Right kidney (tissue), 1 donor: ENCODE measurements around the gene DRC7.
"Not testable (repeated sequence)": the region's sequence is repeated elsewhere in the genome, so short reads cannot be mapped to it uniquely, and the experiment has no call there.

ENCODE experiments used
- DNase-seq: peaks from one replicate; pipeline ENCODE4 v3.0.0-alpha.2; 2016

The DRC7 gene

GRCh38 chr16:57734925-57735754 lies 40.5 kb downstream of the DRC7 start:
- peak; percentile 97 for DNase-seq

DNA sequence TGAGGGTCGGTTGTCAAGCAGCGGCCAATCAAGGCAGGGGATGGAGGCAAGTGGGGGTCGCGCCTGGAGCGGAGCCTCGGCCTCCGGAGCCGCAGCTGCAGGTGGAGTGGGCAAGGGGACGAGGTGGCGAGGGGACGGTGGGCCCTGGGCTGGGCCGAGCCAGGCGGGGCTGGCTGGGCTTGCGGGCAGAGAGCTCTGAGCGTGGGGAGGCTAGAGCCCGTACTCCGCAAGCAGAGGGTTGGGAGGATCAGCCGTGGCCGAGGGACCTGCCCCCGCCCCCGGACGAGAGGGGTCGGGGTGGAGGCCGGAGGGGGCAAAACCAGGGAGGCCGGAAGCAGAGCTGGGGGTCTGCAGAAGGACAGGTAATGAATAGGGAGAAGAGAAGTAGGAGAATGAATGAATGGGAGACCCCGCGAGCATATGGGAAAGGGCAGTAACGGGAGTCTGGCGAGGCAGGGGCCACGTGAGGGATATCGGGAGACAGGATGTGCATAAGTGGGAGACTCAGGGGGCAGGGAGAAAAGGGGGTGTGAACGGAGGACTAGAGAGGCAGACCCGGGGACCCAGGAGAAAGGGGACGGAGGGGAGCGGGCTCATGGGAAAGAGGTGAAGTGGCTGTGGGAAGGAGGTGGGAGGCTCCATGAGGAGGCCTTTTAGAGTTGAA lies 41.3 kb downstream of the DRC7 start, which contains the start of gene KATNB1:
KATNB1 (plus strand) TSS at position 16 of the 664 bp plus-strand sequence. CDS start 1,474 bp downstream, outside the sequence.
- DNase-seq = no peak

GRCh38 chr16:57736419-57737351 lies 42.1 kb downstream of the DRC7 start:
- DNase-seq = peak; percentile 69

GRCh38 chr16:57738844-57739243 lies 44.2 kb downstream of the DRC7 start:
- DNase-seq = no peak

- DNase-seq = no peak
These were observed 45.3 kb downstream of the DRC7 start for GRCh38 chr16:57739756-57740422.

DNA sequence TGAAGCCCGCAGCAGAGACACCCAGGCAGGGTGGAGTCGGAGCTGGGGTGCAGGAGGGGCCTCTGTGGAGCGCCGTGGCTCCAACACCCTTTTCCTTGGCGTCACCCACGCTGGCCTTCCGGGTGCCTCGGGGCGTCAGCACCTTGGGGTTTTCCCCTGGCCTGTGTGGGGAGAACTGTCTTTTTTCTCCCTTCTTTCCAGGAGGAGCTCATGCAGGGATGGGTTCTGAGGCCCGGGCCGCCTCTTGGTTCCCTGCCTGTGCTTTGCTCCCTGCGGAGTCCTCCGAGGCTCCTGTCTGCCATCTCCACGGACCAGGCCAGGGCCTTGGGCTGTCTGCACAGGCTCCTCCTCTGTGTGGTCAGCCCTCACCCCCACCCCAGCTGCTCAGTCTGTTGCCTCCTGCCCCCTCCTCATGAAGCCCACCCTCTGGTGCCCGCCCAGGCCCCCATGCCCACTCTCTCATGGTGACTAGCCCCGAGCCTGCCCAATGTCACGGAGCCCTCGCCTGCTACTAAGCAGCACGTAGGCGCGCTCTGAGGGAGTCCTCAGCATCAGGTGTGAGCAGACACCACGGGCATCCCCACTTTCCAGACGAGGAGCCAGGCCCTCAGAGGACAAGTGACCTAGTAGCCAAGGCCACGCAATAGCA lies 45.9 kb downstream of the DRC7 start:
- no peak for DNase-seq

DNA sequence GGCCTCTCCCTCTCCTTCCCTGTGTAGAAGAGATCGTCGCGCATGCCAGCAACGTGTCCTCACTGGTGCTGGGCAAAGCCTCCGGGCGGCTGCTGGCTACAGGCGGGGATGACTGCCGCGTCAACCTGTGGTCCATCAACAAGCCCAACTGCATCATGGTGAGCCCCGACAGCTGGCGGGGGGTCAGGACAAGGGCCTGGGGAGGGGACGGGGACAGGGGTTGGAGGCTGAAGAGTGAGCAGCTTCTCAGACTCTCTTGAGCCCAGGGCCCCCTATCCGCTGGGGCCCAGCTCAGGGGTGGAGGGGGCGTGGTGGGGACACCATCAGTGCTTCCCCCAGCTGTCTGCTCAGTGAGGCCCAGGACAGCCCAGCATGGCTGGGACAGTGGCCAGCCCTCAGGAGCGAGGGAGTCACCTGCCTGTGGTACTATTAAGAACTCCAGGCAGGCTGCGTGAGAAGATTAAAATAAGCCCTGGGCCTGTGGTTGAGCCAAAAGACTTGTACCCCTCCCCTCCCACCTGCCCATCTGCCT lies 47.1 kb downstream of the DRC7 start:
- no peak for DNase-seq

- no peak for DNase-seq
These were observed 47.9 kb downstream of the DRC7 start for GRCh38 chr16:57742543-57742942.

- DNase-seq = no peak
These were observed 48.9 kb downstream of the DRC7 start for GRCh38 chr16:57743458-57743857.

- no peak for DNase-seq
These were observed 49.5 kb downstream of the DRC7 start for GRCh38 chr16:57743886-57744641.

DNA sequence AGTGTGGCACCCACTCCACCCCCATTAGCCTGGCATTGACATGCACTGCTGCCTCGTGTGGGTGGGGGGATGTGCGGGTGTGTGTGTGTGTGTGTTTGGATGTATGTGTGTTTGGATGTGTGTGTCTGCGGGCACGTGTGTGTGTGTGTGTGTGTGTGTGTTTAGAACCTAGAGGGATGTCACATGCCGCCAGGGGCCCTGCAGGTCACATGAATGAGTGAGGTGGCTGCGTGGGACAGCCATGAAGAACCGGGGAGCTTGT lies 50.0 kb downstream of the DRC7 start:
- no peak for DNase-seq

GRCh38 chr16:57745768-57746167 lies 51.2 kb downstream of the DRC7 start:
- DNase-seq = no peak

- DNase-seq = not testable (repeated sequence)
These were observed 51.7 kb downstream of the DRC7 start for GRCh38 chr16:57746316-57746715.

- DNase-seq = no peak
These were observed 52.5 kb downstream of the DRC7 start for GRCh38 chr16:57747091-57747490.

DNA sequence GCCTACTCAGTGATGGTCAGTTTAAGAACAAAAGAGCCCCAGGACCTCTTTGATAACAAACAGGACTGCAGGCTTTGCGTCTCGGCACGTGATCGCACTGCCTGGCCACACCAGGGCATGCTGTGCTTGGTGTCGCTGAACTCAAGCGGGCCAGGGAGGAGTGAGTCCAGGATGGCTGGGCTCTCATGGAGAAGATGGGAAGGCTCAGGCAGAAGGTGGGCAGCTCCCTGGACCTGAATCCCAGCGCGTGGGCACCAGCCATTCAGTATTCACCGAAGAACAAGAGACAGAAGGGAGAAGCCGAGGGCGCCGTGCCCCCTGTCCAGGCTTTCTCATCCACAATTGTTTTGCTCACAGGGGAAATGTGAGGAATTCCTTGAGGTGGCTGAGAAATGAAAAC lies 52.9 kb downstream of the DRC7 start:
- DNase-seq = no peak

DNA sequence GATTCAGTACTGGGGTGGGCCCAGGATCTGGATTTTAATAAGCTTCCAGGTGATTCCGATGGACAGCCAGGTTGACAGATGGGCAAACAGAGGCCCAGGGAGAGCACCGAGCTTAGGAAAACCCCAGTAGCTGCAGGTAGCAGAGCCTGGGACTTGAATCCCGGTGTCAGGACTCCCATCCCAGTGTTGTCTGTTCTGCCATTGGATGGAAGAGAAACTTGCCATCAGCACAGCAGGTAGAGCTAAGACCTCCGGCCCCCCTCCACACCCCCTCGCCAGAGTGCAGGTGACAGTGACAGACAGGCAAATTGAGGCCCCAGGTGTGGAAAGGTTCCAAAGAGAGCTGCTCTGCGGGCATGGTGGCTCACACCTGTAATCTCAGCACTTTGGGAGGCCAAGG lies 53.4 kb downstream of the DRC7 start:
- DNase-seq = no peak

GRCh38 chr16:57748596-57748995 lies 54.0 kb downstream of the DRC7 start:
- no peak for DNase-seq

DNA sequence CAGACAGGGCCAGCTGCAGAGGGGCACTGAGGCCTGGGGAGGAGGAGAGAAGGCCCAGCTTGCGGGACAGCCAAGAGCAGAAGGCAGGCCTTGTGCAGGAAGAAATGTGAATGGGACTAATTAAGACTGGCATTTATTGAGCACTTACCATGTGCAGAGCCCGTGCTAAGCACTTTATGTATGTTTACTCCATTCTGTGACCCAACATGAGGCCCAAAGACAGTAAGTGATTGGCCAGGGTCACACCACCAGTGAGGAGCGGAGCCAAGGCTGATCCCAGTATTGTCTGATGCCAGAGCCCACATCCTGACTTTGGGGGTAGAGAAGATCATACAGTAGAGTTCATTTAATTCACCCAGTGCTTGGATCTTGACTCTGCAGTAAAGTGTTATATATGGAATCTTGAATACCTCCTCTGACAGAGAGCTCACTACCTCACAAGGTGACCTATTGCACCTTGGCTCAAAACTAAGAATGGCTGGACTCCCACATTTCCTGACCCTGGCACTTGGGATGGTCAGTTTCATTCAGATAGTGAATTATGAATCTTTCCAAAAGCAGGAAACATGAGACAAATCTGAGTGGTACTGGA lies 54.6 kb downstream of the DRC7 start:
- DNase-seq = no peak

GRCh38 chr16:57749856-57750452 lies 55.3 kb downstream of the DRC7 start:
- DNase-seq = no peak
